CD4-positive, alpha-beta memory T cell (primary cell): ENCODE data around the gene TMEM176B. TPM values are rescaled to one million over a fixed set of nuclear protein-coding genes. Genes with fewer than 3 reads are reported as not detected.

Experiments used
- CTCF ChIA-PET: fragments of 350-600 bp; sonication (Branson Sonifier 250); formaldehyde crosslinking; loops from one replicate; lab custom pipeline; 2021; ENCODE audit warnings: inconsistent platforms; ENCODE audit not compliant: partially characterized antibody; lab: Charles Lee
- POLR2A ChIA-PET: fragments of 350-600 bp; sonication (Branson Sonifier 250); formaldehyde crosslinking; loops from one replicate; lab custom pipeline; 2021; ENCODE audit not compliant: partially characterized antibody; lab: Charles Lee
- DNase-seq, 5 donors: peaks; one replicate each; pipeline versions ENCODE4 v3.0.0 to v3.0.0-alpha.2; 2020 to 2022; ENCODE audit warnings: mixed read lengths in 1 of 5
- H3K27ac ChIP-seq: one replicate; pipeline ENCODE4 v1.7.0; 2013; ENCODE audit warnings: low read depth, low read length
- H3K27me3 ChIP-seq: 2 replicates; pipeline ENCODE4 v1.7.0; 2013; ENCODE audit warnings: mild to moderate bottlenecking, low read length, moderate library complexity; ENCODE audit not compliant: insufficient read depth
- H3K36me3 ChIP-seq: 2 replicates; pipeline ENCODE4 v1.7.0; 2013; ENCODE audit warnings: mild to moderate bottlenecking, low read length, moderate library complexity; ENCODE audit not compliant: insufficient read depth
- H3K4me1 ChIP-seq: 2 replicates; pipeline ENCODE4 v1.7.0; 2013; ENCODE audit warnings: mild to moderate bottlenecking, low read length, moderate library complexity; ENCODE audit not compliant: insufficient read depth
- H3K4me3 ChIP-seq, 2 donors: one replicate each; pipeline ENCODE4 v1.7.0; 2013; ENCODE audit warnings: low read length in 2 of 2, mild to moderate bottlenecking in 1 of 2
- H3K9me3 ChIP-seq, 2 donors: one replicate each; pipeline ENCODE4 v1.7.0; 2013; ENCODE audit warnings: low read length in 2 of 2, control low read depth in 1 of 2; ENCODE audit not compliant: control insufficient read depth in 1 of 2
- H3K27ac Mint-ChIP-seq, 7 donors: one replicate each; pipeline ENCODE4 v1.8.0; 2020 to 2021; ENCODE audit warnings: mixed read lengths in 7 of 7, mild to moderate bottlenecking in 6 of 7, inconsistent platforms in 3 of 7, moderate library complexity in 3 of 7
- H3K27me3 Mint-ChIP-seq, 2 donors: one replicate each; pipeline ENCODE4 v1.8.0; 2020 to 2021; ENCODE audit warnings: mixed read lengths in 2 of 2
- H3K36me3 Mint-ChIP-seq, 2 donors: one replicate each; pipeline ENCODE4 v1.8.0; 2020 to 2021; ENCODE audit warnings: mixed read lengths in 2 of 2, inconsistent platforms in 1 of 2, mild to moderate bottlenecking in 1 of 2
- H3K4me1 Mint-ChIP-seq, 4 donors: one replicate each; pipeline ENCODE4 v1.8.0; 2020 to 2021; ENCODE audit warnings: mixed read lengths in 4 of 4, mild to moderate bottlenecking in 1 of 4
- H3K4me3 Mint-ChIP-seq, 8 donors: one replicate each; pipeline ENCODE4 v1.8.0; 2020 to 2021; ENCODE audit warnings: mixed read lengths in 8 of 8, mild to moderate bottlenecking in 7 of 8, moderate library complexity in 6 of 8, inconsistent platforms in 3 of 8
- H3K9me3 Mint-ChIP-seq, 8 donors: one replicate each; pipeline ENCODE4 v1.8.0; 2020 to 2021; ENCODE audit warnings: mixed read lengths in 8 of 8, mild to moderate bottlenecking in 5 of 8, inconsistent platforms in 3 of 8, moderate library complexity in 1 of 8
- intact Hi-C: fragments of 100-400 bp; cut with micrococcal nuclease; formaldehyde crosslinking; loops from one replicate; pipeline ENCODE4 v1.15.1; 2023
- polyA plus RNA-seq, 2 donors: library from polyadenylated mRNA; unstranded; fragments of 300-500 nt; fragmentation: Illumina TruSeq; gene quantifications; one replicate each; pipeline ENCODE4 v1.2.3, GENCODE V29; 2021
- total RNA-seq, 2 experiments: library from RNA; stranded (reverse); gene quantifications; one replicate each; pipeline ENCODE4 v1.2.3, GENCODE V29; 2021

TMEM176B gene
- total and polyA plus RNA-seq, 4 experiments from 2014 or later = 1.6 to 2.3 TPM; not detected in 2

- H3K27ac Mint-ChIP-seq = peak overlapping the region; percentile 90 to 97 (median 93)
- Histone ChIP-seq H3K27me3 (no peaks in the 10 kb centered on the region), H3K27ac (peak overlapping the region; percentile 37), H3K4me1 (peaks cover 80% of the 10 kb centered on the region), H3K4me3 (no peak overlapping the region), H3K9me3 (no peaks in the 10 kb centered on the region), H3K36me3 (no peaks in the 10 kb centered on the region)
- H3K9me3 Mint-ChIP-seq = peaks cover 0 to 4% (median 0%) of the 10 kb centered on the region in 8 donors
- peaks cover 0 to 9% of the 10 kb centered on the region in 2 donors for H3K36me3 Mint-ChIP-seq
- ChIA-PET CTCF (interaction anchor here (0.5 to 3.9 kb wide), 15 partner anchors 8 to 398 kb away, joined by 3 to 93 read pairs (median 13); partner anchors contain the start of genes GIMAP1, GIMAP2, GIMAP4 and GIMAP5), POLR2A (interaction anchor here (0.6 to 7.5 kb wide), 14 partner anchors 10 to 396 kb away, joined by 3 to 288 read pairs (median 37); partner anchors contain the start of genes GIMAP1, GIMAP2, GIMAP4 and GIMAP5)
- H3K4me3 Mint-ChIP-seq = peak overlapping the region in 7 of 8 donors; percentile 8 to 76 (median 52)
- intact Hi-C loops = loop anchor here (2.0 kb wide), 3 partner anchors 17 to 85 kb away; partner anchors contain the start of gene GIMAP5
- peak in 1 of 5 donors; percentile 45 for DNase-seq
- H3K4me1 Mint-ChIP-seq = peaks cover 56 to 79% (median 68%) of the 10 kb centered on the region in 4 donors
- peaks cover 0 to 2% of the 10 kb centered on the region in 2 donors for H3K27me3 Mint-ChIP-seq
Observed at GRCh38 chr7:150753826-150754603, 46.1 kb downstream of the TMEM176B start.

- ChIA-PET POLR2A (interaction anchor here (1.2 to 7.5 kb wide), 9 partner anchors 9 to 303 kb away, joined by 3 to 288 read pairs (median 70); partner anchors contain the start of genes GIMAP1, GIMAP2, GIMAP4 and GIMAP5), CTCF (interaction anchor here (3.2 kb wide), 1 partner anchor 11 kb away, joined by 17 read pairs; no protein-coding TSS in a partner anchor)
- Mint-ChIP-seq H3K36me3 (peaks cover 0 to 9% of the 10 kb centered on the region in 2 donors), H3K4me1 (peaks cover 64 to 86% (median 75%) of the 10 kb centered on the region in 4 donors), H3K4me3 (peak overlapping the region in 3 of 8 donors; percentile 26 to 47 (median 27)), H3K27me3 (peaks cover 0 to 2% of the 10 kb centered on the region in 2 donors), H3K27ac (peak overlapping the region in 6 of 7 donors; percentile 90 to 97 (median 94)), H3K9me3 (peaks cover 0 to 4% (median 0%) of the 10 kb centered on the region in 8 donors)
- Histone ChIP-seq H3K27ac (no peak overlapping the region), H3K36me3 (no peaks in the 10 kb centered on the region), H3K4me3 (no peak overlapping the region), H3K4me1 (peaks cover 88% of the 10 kb centered on the region), H3K9me3 (no peaks in the 10 kb centered on the region), H3K27me3 (no peaks in the 10 kb centered on the region)
- no peak for DNase-seq
- intact Hi-C loops = no loop called here
Observed at GRCh38 chr7:150753239-150753638, 46.9 kb downstream of the TMEM176B start.

GRCh38 chr7:150751702-150752101 is 48.5 kb downstream of the TMEM176B start:
- H3K4me1 ChIP-seq = peaks cover 96% of the 10 kb centered on the region
- intact Hi-C loops = no loop called here

GRCh38 chr7:150748376-150748775 is 51.8 kb downstream of the TMEM176B start:
- peaks cover 20% of the 10 kb centered on the region for H3K36me3 ChIP-seq
- H3K27me3 ChIP-seq = no peaks in the 10 kb centered on the region
- ChIA-PET CTCF (interaction anchor here (0.9 to 1.4 kb wide), 4 partner anchors 9 to 300 kb away, joined by 3 to 6 read pairs (median 4); partner anchors contain the start of gene GIMAP7), POLR2A (interaction anchor here (1.1 to 12.4 kb wide), 19 partner anchors 6 to 343 kb away, joined by 3 to 593 read pairs (median 18); partner anchors contain the start of genes GIMAP1, GIMAP2, GIMAP4 and GIMAP5)
- peaks cover 30 to 36% of the 10 kb centered on the region in 2 donors for H3K36me3 Mint-ChIP-seq
- H3K27ac ChIP-seq = peak overlapping the region; percentile 37
- H3K9me3 Mint-ChIP-seq = peaks cover 0 to 4% (median 0%) of the 10 kb centered on the region in 8 donors
- H3K27me3 Mint-ChIP-seq = no peaks in the 10 kb centered on the region
- peak overlapping the region; percentile 83 to 95 (median 92) for H3K27ac Mint-ChIP-seq
- intact Hi-C loops = no loop called here
- no peaks in the 10 kb centered on the region for H3K9me3 ChIP-seq
- peaks cover 73 to 92% (median 83%) of the 10 kb centered on the region in 4 donors for H3K4me1 Mint-ChIP-seq
- H3K4me3 Mint-ChIP-seq = peak overlapping the region; percentile 26 to 95 (median 72)
- H3K4me1 ChIP-seq = peaks cover 96% of the 10 kb centered on the region
- peak in 1 of 5 donors; percentile 44 for DNase-seq
- H3K4me3 ChIP-seq = peak overlapping the region; percentile 8 to 11

More at GRCh38 chr7:150751702-150752101, 48.5 kb downstream of the TMEM176B start:
- ChIA-PET CTCF (interaction anchor here (1.0 kb wide), 1 partner anchor 36 kb away, joined by 3 read pairs; the partner anchor contains the start of gene GIMAP1), POLR2A (interaction anchor here (1.0 to 12.4 kb wide), 4 partner anchors 7 to 235 kb away, joined by 3 to 593 read pairs (median 202); partner anchors contain the start of genes GIMAP1, GIMAP4 and GIMAP5)
- no peak for DNase-seq
- Histone ChIP-seq H3K36me3 (no peaks in the 10 kb centered on the region), H3K4me3 (no peak overlapping the region), H3K27me3 (no peaks in the 10 kb centered on the region), H3K9me3 (no peaks in the 10 kb centered on the region), H3K27ac (no peak overlapping the region)
- Mint-ChIP-seq H3K9me3 (peaks cover 0 to 7% (median 0%) of the 10 kb centered on the region in 8 donors), H3K27me3 (peaks cover 0 to 2% of the 10 kb centered on the region in 2 donors), H3K36me3 (peaks cover 2 to 12% of the 10 kb centered on the region in 2 donors), H3K4me1 (peaks cover 72 to 90% (median 82%) of the 10 kb centered on the region in 4 donors), H3K27ac (peak overlapping the region; percentile 37 to 95 (median 72)), H3K4me3 (peak overlapping the region in 1 of 8 donors; percentile 6)

- H3K27ac ChIP-seq = peak overlapping the region; percentile 37
- H3K4me1 Mint-ChIP-seq = peaks cover 79 to 96% (median 87%) of the 10 kb centered on the region in 4 donors
- peaks cover 45 to 49% of the 10 kb centered on the region in 2 donors for H3K36me3 Mint-ChIP-seq
- peaks cover 34% of the 10 kb centered on the region for H3K36me3 ChIP-seq
- POLR2A ChIA-PET = interaction anchor here (1.0 to 12.4 kb wide), 18 partner anchors 7 to 341 kb away, joined by 3 to 593 read pairs (median 56); partner anchors contain the start of genes GIMAP1, GIMAP2, GIMAP4 and GIMAP5
- H3K27ac Mint-ChIP-seq = peak overlapping the region; percentile 83 to 95 (median 91)
- CTCF ChIA-PET = interaction anchor here (1.1 to 4.7 kb wide), 3 partner anchors 9 to 298 kb away, joined by 3 to 42 read pairs (median 7); no protein-coding TSS in a partner anchor
- peaks cover 96% of the 10 kb centered on the region for H3K4me1 ChIP-seq
- peak in 1 of 5 donors; percentile 45 for DNase-seq
- peak overlapping the region; percentile 50 to 95 (median 78) for H3K4me3 Mint-ChIP-seq
- H3K9me3 ChIP-seq = no peaks in the 10 kb centered on the region
- no peaks in the 10 kb centered on the region for H3K27me3 ChIP-seq
- intact Hi-C loops = no loop called here
- H3K9me3 Mint-ChIP-seq = peaks cover 0 to 6% (median 0%) of the 10 kb centered on the region in 8 donors
- no peaks in the 10 kb centered on the region for H3K27me3 Mint-ChIP-seq
- H3K4me3 ChIP-seq = peak overlapping the region in 1 of 2 donors; percentile 7
Observed at GRCh38 chr7:150746921-150747320, 53.2 kb downstream of the TMEM176B start.

- peak in 1 of 5 donors; percentile 37 for DNase-seq
- Histone ChIP-seq H3K9me3 (no peaks in the 10 kb centered on the region), H3K4me3 (peak overlapping the region in 1 of 2 donors; percentile 20), H3K36me3 (peaks cover 45% of the 10 kb centered on the region), H3K4me1 (peaks cover 98% of the 10 kb centered on the region), H3K27ac (peak overlapping the region; percentile 56), H3K27me3 (no peaks in the 10 kb centered on the region)
- Mint-ChIP-seq H3K27ac (peak overlapping the region; percentile 86 to 97 (median 96)), H3K4me3 (peak overlapping the region; percentile 92 to 100 (median 98)), H3K9me3 (peaks cover 0 to 6% (median 0%) of the 10 kb centered on the region in 8 donors), H3K27me3 (no peaks in the 10 kb centered on the region), H3K4me1 (peaks cover 85 to 100% (median 92%) of the 10 kb centered on the region in 4 donors), H3K36me3 (peaks cover 55 to 59% of the 10 kb centered on the region in 2 donors)
- ChIA-PET CTCF (interaction anchor here (0.7 to 5.6 kb wide), 7 partner anchors 10 to 275 kb away, joined by 3 to 42 read pairs (median 4); partner anchors contain the start of genes GIMAP1 and GIMAP4), POLR2A (interaction anchor here (1.2 to 12.4 kb wide), 16 partner anchors 8 to 378 kb away, joined by 3 to 593 read pairs (median 114); partner anchors contain the start of genes GIMAP1, GIMAP2, GIMAP4 and GIMAP5)
- intact Hi-C loops = loop anchor here (1.0 kb wide), 1 partner anchor 9 kb away; no protein-coding TSS in a partner anchor
Observed at GRCh38 chr7:150745876-150746275, 54.3 kb downstream of the TMEM176B start.
